SKM-1 treated with dmso at 0.1 percent for 144 hours (cell line): ENCODE data around the gene TMEM106C.

ENCODE experiments used
- DNase-seq: peaks from one replicate; lab custom pipeline; 2025; ENCODE audit not compliant: unreplicated experiment; lab: John Stamatoyannopoulos, UW

Gene TMEM106C

GRCh38 chr12:48015129-48015528 is 51.7 kb downstream of the TMEM106C start:
- no peak for DNase-seq

- DNase-seq, result no peak
These were observed 52.6 kb downstream of the TMEM106C start for GRCh38 chr12:48015954-48016353.

DNA sequence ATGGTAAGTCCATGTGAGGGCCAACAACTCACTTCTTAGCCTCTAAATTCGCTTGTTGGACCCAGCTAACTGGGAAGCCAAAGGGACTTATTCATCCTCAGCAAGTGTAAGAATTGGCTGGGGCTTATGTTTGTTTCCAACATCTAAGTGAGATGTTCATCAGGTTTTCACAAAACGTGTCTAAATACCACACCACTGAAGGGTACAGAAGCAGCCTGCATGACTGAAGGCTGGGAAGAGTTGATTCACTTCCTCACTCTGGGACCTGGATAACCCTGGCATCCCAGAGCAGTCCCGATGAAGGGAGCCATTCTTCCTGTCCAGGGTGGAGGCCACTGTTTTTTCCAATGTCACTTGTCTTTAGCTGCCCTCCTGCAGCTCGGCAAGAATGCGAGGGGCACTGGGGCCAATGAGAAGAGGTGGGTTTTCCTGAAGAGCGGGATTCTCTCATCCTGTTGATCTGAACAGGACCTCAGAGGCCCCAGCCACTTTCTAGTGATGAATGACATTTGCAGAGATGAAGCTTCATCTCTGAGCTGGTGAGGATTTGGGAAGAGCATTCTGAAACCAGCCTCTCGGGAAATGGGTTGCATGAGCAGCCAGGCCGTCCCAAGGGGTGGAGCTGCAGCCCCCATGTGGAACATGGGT is 53.1 kb downstream of the TMEM106C start:
- DNase-seq, result no peak

- no peak for DNase-seq
These were observed 54.1 kb downstream of the TMEM106C start for GRCh38 chr12:48017496-48017895.

- no peak for DNase-seq
These were observed 54.7 kb downstream of the TMEM106C start for GRCh38 chr12:48017921-48018617.
